ENCODE measurements around the gene ZSCAN23.
"Not testable (repeated sequence)": the region's sequence is repeated elsewhere in the genome, so short reads cannot be mapped to it uniquely, and the experiment has no call there.

The ZSCAN23 gene

GRCh38 chr6:28443112-28443773, at the start of gene ZSCAN23:
TSS of gene ZSCAN23 (minus strand) at chr6:28443491. CDS start at chr6:28436266, 7,225 bp downstream.
- DNase-seq: no peak

- no peak for DNase-seq
Measured at GRCh38 chr6:28491984-28492317, 48.7 kb upstream of the ZSCAN23 start.

DNA sequence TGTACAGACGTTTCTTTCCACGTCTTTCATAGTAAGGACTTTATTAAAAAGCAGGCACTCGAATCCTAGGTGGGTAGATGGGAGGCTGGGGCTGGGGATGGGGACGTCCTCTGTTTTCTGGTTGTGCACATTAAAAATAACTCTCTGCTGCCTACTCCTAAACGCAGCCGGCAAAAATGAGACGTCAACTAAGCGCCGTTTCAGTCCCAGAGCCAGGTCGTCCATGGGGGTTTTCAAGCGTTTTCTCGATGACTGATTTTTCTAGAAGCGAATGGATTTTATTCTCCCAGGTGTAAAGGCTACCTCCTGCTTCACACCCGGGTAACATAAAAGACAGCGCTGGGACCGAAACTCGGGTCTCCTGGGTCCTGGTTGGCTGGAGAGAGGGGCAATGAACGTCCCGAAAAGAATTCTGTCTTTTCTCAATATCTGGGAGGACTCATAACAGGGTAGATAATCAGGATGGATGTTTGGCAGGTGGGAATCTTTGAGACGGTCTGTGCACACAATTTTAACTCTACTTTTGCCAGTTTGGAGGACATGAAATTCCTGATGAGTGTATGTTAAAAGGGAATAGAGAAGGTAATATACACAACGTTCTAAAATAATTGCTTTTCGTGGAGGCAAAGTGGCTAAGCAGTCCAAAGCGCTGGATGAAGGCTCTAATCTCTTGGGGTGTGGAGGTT, 47.1 kb upstream of the ZSCAN23 start:
- no peak for DNase-seq

DNA sequence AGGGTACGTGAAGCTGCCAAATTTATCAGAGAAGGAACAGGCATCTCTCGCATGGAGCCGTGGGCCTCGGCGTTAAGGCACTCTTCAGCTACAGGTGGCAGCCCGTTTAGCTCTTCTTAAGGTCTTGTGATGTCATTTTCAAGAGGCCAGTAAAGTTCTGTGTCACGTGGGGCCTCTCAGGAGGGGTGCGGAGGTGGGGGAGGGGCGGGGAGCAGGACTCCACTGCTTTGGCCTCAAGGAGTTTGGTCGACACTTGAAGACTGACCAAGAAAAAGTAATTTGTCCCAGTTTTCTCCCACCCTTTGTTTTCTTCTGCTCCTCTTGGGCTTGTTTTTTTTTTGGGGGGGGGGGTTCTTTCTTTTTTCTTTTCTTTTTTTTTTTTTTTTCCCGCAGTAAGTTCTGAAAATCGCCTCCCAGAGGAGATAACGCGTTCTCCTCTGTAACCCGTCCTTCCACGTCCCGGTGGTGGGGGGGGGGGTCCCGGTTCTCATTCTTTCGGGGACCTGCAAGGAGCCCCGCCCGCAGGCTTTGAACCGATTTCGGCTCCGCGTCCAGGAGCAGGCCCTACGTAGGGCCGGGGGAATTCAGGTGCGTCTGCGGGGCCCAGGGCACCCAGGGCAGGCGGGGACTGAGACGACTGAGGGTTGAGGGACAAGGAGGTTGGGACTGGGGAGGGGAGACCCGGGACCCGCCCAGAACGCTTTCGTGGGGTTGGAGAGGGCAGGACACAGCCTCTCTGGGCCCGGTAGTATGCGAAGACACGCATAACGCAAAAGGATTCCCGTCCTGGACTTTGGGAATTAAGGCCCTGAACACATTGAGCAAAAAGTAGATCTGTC, 46.3 kb upstream of the ZSCAN23 start:
- peak; percentile 15 for DNase-seq

GRCh38 chr6:28488916-28489365, 45.6 kb upstream of the ZSCAN23 start:
- peak; percentile 28 for DNase-seq

- no peak for DNase-seq
Measured at GRCh38 chr6:28486988-28487742, 43.9 kb upstream of the ZSCAN23 start.

DNA sequence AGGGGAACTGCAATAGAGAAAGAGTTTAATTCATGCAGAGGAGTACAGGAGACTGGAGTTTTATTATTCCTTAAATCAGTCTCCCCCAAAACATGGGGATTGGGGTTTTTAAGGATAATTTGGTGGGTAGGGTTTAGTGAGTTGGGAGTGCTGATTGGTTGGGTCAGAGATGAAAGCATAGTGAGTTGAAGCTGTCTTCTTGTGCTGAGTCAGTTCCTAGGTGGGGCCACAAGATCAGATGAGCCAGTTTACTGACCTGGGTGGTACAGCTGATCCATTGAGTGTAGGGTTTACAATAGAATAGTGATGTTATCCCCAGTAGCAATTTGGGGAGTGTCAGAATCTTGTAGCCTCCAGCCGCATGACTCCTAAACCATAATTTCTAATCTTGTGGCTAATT, 43.2 kb upstream of the ZSCAN23 start:
- no peak for DNase-seq

DNA sequence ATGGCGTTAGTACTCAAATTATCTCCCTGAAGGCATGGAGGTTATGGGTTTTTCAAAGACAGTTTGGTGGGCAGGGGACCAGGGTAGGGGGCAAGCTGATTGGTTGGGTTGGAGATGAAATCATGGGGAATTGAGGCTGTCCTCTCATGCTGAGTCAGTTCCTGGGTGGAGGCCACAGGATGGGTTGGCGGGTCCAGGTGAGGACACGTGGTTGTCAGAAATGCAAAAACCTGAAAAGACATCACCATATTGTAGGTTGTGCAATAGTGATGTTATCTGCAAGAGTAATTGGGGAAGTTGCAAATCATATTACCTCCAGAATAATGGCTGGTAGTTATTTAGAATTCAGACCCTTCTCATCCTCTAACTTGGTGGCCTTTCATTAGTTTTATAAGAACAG, 42.2 kb upstream of the ZSCAN23 start:
- DNase-seq: no peak

- no peak for DNase-seq
Measured at GRCh38 chr6:28480253-28480932, 37.1 kb upstream of the ZSCAN23 start.

GRCh38 chr6:28478518-28478917, 35.2 kb upstream of the ZSCAN23 start:
- no peak for DNase-seq

- DNase-seq: peak; percentile 31
Measured at GRCh38 chr6:28474441-28475219, 31.3 kb upstream of the ZSCAN23 start.

- DNase-seq: not testable (repeated sequence)
Measured at GRCh38 chr6:28469153-28469745, 26.0 kb upstream of the ZSCAN23 start.

DNA sequence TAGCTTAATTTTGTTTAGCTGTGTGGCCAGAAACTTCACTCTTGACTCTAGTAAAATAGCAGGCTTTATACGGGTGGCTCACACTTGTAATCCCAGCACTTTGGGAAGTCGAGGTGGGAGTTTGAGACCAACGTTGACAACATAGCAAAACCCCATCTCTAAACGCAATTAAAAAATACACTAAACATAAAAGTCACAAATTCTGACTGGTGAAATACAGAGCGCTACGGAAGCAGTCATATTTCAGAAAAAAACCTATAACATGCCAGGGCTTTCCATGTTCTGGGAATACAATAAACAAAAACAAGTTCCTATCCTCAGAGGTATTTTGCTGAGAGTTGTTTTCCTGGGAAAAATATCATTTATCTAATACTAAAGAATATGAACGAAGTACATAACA, 24.8 kb upstream of the ZSCAN23 start:
- no peak for DNase-seq

GRCh38 chr6:28462401-28462800, 19.1 kb upstream of the ZSCAN23 start:
- no peak for DNase-seq

DNA sequence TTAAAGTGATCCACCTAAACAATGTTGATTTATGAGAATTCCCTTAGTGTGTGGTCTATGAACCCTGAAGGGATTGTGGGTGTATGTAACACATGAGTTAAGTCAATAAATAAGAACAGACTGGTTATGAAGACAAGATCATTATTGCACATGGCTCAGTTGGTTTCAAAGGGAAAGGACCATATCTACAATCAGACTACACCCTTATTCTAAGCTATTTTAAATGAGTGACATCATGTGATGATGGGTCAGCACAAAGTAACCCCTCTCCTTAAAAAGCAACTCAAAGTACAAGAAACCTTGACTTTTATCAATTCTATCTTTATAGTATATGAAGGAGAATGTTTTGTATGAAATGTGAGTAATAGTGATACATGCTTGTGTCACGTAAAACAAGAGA, 15.3 kb upstream of the ZSCAN23 start:
- no peak for DNase-seq

DNA sequence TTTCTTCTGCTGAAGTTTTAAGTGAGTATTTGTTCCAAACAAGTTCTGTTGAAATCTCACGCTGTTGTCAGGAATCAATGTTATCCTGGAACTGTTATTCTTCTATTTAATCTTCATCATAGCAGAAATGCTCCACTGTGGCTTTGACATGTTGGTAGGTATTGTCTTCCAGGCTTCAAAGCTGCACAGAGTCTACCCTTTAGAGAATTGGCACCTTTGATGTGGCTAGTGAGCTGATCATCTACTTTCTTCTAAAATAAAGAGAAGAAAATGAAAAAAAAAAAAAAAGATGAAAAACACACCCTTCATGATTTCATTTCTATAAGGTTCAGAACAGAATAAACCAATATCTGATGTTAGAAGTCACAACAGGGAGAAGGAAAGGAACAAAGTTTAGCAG, 5.8 kb upstream of the ZSCAN23 start:
- no peak for DNase-seq

DNA sequence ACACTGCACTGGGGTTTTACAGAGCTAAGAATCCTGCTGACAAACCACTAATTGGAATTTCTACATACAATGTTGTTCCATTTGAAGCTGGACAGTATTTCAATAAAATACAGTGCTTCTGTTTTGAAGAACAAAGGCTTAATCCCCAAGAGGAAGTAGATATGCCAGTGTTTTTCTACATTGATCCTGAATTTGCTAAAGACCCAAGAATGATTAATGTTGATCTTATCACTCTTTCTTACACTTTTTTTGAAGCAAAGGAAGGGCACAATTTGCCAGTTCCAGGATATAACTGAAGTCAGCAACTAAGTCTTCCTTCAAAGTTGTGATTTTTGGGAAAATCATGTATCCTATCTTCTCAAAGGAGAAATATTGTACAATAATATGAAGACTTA, 4.2 kb upstream of the ZSCAN23 start:
- not testable (repeated sequence) for DNase-seq

- DNase-seq: no peak
Measured at GRCh38 chr6:28446818-28447511, 3.7 kb upstream of the ZSCAN23 start.

DNA sequence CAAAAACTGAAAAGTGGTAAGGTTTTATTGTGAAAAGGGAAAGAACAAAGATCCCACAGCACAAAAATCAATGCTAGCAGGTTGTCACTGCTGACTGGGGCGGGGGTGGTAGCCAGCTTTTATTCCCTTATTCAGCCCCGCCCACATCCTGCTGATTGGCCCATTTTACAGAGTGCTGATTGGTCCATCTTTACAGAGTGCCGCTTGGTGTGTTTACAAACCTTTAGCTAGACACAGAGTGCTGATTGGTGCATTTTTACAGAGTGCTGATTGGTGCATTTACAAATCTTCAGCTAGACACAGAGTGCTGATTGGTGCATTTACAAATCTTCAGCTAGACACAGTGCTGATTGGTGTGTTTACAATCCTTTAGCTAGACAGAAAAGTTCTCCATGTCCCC, 1.5 kb upstream of the ZSCAN23 start:
- DNase-seq: not testable (repeated sequence)

GRCh38 chr6:28442586-28442985, 705 bp downstream of the ZSCAN23 start:
- no peak for DNase-seq

- DNase-seq: no peak
Measured at GRCh38 chr6:28436404-28436803, 6.9 kb downstream of the ZSCAN23 start.
